NT2/D1 (cell line): ENCODE results near the gene ZDHHC17.

Source experiments
- YY1 ChIP-seq: IDR thresholded peaks from 2 replicates; pipeline ENCODE4 v1.6.1; 2011; ENCODE audit not compliant: insufficient read length, insufficient read depth
- ZNF274 ChIP-seq: IDR thresholded peaks from 2 replicates; pipeline ENCODE4 v1.6.1; 2011; ENCODE audit warnings: mild to moderate bottlenecking, low read depth, low read length

- TF ChIP-seq YY1: no peak
- TF ChIP-seq ZNF274: no peak
These were observed 135.6 kb downstream of the ZDHHC17 start for GRCh38 chr12:76899522-76899921.
